Activated gamma-delta T cell treated with anti-CD3 and anti-CD28 coated beads, Interleukin-2, amount 50 U/mL, for 16 hours (primary cell): Measurements from ENCODE around the gene NFIL3.

ENCODE experiments used
- DNase-seq: peaks from one replicate; pipeline ENCODE4 v3.0.0-alpha.2; 2020; ENCODE audit warnings: low read depth

The NFIL3 gene

DNA sequence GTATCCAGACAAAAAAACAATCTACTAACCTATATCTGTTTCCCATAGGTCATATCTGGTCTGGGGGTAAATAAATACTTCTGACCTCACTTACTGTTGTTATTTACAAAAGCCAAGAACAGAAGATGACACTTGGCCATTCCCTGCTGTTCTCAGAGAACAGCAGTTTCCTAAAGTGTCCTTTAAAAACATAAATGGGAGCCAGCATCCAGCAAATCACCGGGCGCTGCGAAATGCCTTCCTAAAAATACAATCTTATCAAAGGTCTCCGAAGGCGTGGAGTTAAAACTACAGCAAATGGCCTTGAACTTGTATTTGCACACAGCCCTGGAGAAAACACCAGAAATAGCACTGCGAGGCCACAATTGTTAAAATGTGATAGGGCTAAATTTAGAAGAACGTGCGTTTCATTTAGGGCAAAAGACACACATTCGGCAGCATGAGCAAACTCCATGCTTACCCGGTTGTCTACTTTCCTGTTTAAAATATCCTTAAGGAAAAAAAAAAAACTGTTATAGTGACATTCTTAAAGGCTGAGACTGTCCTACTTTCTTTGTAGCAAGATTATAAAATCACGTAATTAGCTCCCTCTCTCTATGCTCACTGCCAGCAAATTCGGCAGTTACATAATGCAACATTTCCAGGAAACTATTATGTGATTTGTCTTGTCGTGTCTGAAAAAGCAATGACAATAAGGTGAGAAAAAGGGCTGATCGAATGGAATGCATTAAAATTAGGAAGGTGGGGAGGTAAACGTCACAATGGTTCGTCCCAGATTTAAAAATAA is 1.5 kb downstream of the NFIL3 start:
- DNase-seq, result no peak

DNA sequence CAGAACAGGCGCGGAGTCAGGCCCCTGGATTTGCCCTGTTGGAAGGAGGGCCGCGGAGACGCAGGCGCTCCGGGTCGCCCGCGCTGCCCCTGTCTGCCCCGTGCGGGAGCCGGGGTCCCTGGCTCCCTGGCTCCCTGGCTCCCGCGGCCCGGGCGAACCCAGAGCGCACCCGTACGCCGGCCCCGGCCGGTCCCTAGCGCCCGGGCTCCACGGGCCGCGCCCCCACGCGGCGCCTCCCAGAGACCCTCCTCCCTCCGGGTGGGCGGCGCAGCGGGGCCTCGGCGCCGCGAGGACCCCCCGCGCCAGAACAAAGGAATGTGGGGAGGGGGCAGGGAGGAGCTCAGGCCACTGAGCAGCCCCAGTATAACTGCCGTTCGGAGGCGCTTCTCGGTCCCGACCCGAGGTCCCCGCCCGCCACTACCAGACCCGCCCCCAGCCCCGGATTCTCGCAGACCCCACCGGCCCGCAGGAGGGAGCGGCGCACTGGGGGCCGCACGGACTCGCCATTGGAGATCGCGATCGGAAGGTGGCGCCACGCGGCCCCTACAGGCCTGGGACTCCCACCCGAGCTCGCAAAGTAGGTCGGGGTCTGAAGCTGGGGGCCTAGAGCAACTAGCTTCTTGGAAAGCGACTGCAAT is 2.4 kb downstream of the NFIL3 start:
- DNase-seq, result no peak

DNA sequence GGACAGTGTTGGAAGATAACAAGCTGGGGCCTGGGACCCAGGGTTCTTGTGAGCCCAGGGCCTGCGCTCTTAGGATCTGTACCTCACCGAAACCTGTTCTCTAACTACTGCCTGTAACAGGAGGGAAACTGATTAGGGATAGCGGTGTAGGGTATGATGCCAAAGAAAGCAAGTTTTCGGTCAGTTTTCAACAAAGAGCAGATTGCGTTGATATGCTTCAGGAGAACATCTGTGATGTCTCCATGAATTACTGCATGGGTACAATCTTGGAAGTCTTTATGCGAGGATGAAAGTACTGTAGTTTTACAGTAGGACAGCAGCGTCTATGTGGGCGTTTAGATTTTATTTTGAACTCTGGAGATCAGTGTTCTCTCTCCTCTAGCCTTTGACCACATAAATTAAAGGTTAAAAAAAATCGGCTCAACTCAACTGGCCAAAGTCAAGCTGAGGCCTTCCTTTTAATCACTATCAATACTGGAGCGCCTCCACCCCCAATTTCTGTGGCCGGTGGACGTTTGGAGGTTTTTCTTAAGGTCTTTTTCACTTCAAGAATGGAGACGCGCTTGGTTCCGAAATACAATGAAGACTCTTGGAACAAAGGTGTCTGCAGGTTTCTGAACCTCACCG is 3.0 kb downstream of the NFIL3 start:
- no peak for DNase-seq

DNA sequence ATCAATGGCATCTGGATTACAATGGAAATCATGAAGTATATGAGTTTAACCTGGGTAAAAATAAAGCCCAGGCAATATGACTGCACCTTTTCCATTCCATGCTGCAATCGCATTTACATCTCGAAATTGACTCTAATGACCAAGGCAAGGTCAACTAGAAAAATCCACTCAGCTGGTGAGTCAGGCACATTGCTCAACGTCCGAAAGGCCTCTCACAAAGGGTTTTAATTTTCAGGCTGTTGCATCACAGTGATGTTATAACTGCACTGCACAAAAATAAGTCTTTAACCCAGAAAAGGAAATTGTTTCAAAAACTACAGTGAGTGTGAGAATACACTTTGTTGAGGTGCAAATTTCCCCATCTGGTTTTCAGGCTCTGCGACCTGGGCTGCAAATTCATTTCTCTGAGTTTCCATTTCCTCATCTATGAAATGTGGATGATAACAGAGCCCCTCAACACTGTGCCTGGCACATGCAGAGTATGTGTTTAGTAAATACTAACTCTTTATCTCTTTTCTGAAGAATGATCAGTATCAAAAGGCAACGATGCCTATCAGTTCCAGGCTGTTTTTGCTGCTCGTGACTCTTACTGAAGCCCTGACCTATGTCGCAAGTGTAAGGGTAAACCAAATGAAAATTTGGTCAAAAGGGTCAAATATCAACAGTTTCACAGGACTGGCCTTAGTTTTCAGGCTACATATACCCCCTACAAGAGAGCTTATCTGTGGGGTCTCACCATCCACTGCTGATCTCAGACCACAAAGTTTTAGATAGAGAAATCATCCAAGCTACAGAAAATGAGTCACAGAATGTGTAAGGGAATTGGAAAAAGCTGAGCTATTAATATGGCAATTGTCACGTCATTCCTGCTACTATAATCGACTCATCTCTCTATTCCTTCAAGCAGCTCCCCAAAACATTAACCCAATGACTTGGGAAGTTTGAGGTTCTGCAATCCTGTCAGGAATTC is 4.1 kb downstream of the NFIL3 start:
- DNase-seq, result no peak

DNA sequence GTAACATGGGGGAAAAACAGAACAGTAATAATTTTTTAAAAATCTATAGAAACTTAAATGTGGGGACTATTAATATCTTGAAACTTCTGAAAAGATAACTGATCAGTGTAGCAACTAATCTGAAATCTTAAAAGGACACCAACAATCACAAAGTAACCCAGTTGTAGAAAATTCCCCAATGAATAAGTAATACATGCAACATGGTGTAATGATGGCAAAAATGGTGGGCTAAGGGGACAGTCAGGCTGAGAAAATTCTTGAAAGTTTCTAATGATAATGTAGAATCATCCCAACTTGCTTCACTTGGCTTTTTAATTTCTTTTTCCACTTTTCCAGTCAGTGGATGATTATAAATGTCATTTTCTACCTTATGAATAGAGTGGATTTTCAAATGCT is 5.4 kb downstream of the NFIL3 start:
- no peak for DNase-seq

DNA sequence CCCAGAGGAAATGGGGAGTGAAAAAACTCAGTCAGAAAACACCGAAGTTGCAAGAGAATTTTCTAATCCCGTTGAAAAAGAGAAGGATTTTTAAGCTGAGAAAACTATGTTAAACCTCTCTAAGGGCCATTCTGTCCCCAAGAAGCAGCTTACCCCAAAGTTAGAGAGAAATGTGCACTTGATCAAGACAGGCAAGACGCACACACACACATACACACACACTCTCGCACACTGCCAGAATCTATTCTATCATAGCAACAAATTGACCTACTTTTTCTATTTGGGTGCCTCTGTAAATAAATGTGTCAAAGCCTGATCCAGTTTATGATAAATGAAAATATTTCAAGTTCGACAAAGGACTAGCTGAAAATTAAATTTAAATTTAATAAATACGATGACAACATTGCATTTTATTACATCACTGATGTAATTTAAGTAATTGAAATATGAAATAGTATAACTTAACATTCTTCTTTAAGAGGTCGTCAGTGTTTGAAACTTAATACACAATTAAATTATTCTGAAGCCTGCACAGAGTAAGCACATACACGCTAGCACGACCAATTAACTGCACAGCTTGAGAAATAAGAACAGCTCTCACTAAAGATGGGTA is 5.9 kb downstream of the NFIL3 start:
- no peak for DNase-seq

DNA sequence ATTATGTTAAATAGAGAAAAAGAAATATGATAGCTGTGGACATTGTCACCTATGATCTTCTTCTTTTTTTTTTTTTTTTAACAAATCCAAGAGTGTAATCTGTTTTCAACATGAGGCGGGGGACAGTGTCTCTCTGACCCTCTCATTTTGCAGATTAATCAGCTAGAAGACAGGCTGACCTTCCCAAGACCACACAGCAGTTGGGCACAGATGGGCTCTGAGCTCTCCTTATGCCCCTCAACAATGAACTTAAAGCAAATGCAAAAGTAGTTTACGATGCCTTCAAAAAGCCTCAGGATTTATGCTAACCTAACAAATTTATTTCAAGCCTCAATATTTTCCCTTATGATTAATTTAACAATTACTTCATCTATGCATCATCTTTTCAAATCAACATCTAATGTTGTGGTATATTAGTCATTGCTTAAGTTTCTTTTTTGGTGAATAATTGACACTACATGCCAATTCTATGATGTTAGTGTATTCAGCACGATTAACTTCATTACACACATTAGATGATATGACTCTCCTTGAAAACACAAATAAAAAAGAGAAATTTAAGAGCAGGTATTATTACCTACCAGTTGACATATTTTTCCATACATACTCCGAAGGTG is 7.4 kb downstream of the NFIL3 start:
- no peak for DNase-seq

DNA sequence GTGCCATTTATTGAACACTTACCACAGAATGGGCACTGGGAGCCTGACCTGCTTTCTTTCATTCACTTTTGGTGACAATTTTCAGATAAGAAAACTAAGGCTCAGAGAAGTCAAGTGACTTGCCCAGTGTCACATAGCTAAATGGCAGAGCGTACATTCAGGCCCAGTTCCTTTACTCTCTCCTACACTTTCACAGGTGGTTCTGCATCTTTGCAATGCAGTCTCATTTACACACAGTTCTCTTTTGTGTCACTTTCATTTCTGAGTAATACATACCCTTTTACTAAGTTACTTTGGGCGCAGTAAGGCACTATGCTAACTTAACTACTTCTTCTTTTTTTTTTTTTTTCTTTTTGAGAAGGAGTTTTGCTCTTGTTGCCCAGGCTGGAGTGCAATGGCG is 8.3 kb downstream of the NFIL3 start:
- no peak for DNase-seq

DNA sequence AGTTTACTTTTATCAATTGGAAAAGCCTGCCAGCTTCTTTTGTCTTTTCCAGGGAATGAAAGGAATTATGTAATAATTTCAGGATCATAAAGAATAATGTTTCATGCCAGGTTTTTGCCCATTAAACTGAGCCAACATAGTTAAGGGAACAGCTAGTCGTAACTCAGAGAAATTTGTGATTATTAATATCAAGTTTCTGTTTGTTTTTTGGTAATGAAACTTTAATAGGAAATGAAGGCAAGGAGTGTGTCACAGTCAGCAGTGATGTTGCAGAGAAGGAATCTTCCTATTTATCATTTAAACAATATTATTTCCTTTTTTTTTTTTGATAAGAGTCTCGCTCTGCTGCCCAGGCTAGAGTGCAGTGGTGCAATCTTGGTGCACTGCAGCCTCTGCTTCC is 10.7 kb downstream of the NFIL3 start:
- DNase-seq, result no peak

DNA sequence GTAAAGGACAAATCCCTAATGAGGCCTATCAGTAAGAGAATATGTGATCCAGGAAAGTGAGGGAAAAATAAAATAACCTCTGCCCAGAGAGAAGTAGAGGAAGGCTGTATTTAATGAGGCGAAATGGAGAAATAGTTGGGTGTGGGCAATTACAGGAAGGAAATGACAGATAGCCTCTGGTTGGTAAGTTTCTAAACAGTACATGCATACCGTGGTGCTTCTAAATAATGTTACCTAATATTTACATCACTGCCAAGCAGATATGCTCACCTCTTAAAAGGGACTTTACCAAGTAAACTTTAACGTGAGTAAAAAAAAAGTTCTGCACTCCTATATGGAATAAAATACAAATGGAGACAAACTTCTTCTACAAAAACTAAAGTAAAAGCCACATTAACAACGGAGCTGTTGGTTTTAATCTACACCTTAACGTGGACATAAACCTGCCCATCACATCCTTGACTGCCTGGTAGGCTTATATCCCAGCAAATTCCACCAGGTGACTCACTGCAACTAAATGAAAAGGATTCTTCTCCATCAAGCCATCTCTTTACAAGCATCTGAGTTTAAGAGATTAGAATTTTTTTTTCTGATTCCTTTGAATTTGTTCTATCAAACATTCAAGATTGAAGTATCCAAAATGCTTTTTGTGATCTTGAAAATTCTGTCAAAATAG is 12.4 kb downstream of the NFIL3 start:
- no peak for DNase-seq

DNA sequence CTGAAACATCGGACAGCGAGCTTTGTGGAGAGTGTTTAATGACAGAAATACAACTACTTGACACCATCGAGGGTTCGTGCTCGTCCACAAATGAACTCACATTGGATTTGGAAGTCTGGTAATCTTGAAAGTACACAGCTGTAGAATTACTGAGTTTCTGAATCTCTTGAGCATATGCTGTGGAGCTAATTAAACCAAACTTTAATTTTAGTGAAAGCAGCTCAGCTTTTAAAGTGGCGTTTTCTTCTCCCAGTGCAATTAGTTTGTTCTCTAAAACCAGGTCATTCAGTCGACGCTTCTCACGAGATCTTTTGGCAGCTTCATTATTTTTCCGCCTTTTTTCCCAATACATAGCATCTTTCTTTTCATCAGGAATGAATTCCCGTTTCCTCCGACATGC is 13.5 kb downstream of the NFIL3 start:
- DNase-seq, result no peak

DNA sequence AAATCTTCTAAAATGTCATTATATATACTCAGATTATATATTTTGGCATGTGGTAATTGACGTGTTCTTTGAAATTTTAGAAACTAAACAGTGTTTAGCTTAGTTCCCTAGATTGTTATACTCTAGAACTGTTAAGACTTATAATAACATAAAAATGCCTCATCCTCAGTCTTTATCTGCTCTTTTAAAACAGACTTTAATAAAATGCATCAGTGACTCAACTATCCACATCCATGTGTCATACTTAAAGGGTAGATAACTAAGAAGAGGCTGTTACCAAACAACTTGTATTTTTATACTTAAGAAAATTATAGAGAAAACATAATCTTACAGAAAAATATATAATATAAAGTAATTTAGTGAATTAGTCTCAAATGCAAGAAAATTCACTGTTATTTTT is 15.2 kb downstream of the NFIL3 start:
- no peak for DNase-seq

DNA sequence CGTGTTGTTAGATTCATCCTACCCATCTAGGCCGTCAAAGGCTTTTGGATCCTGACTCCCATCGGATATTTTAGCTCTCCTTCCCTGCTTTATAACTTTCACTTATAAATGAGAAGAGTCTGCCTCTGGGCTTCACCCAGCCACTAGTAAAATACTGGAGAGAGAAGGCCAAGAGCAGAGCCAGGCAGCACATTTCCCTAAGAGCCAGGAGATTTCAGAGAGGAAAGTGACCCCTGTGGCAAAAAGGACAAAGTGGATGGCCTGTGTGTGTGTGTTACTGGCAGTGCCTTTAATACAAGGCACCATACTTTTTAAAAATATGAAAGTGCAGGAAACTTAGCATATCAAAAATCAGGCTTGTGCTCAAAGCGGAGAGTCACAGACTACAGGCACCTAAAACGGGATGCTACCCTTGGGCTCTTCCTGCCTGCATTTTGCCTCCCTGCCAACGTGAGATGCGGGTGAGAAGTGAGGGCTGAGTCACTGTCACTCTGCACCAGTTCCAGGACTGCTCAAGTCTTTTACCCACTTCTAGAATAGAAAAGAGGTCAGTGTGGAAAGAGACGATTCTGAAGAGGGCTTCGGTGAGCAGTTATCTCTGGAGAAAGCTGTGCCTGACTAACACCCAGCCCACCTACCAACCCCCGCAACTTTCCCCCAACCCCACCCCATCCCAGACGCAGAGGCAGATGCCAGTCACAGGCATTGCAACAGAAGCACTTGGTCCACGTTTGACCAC is 15.9 kb downstream of the NFIL3 start:
- no peak for DNase-seq

DNA sequence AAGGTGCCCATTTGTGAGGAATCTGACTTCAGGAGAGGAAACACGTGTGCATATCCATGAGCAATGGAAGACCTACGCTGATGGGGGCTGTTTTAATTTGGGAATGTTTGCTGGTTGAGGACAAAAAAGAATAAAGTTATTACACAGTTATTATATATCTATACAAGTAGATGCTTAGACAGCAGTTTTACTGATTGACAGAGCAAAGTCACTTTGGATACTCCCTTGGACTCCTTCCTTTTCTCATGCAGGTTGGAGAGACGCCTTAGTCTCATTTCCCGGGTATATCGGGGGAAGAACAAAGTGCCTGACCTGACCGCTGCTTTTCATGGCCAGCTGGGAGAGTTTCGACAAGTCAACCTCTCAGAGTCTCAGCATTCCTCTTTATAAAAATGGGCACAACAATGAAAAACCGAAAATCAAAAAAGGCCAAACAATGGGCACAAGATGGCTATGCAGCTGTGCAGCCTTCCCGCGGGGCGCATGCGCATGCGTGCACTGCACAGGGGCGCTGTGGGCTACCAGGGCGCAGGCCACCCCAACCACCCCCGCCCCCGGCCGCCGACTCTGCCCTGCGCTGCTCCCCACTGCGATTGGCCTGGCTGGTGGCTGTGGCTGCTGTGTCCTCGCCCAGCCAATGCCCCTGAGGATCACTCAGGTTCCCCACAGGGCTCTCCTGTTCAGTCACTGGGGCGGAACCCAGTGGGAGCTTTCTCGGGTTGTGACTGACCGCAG is 18.1 kb downstream of the NFIL3 start:
- no peak for DNase-seq

DNA sequence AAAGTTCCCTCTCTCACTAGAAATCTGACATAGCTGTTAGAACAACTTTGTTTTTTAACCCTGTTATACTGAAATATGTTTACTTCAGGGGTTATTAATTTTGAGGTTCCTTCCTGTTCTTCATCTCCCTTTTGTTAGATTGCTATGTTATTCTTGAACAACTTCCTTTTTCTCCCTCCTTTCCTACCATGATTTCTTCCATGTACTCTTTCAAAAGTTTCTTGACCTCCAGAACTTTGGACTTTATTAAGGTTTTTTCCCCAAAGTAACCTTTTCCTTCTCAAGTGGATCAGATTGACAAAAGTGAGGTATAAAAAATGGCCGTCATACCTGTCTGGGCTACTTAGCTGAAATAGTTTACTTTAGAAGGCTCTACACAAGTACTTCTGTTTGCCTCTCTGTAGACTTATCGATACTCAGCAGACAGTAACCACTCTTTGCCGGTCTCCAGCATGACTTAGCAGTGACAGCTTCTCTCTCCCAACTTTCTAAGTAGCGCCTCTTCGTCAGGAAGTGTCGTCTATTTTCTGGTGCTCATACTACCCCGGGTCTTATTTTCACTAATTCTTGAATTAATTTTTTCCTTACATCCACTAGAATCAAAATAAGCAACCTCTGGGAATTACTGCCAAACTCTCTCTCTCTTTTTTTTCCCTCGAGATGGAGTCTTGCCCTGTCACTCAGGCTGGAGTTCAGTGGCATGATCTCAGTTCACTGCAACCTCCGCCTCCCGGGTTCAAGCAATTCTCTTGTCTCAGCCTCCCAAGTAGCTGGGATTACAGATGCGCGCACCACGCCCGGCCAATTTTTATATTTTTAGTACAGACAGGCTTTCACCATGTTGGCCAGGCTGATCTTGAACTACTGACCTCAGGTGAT is 19.7 kb downstream of the NFIL3 start:
- no peak for DNase-seq

DNA sequence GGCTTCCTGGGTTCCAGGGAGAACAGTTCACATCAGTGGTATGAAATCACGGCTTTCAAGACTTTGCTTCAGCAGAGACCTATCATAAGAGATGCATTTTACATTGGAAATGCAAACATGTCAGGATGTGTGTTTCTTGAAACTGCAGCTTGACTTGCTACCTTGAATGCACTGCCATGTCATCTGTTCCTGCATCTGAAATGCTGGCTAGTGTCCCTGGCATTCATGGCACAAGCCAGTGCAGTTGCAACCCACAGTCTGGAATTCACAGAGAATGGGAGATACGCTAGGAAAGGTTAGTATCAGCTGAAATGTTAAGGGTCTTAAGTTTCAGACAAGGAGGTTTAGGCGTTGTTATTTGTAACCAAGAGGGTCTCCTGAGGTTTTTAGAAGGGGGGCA is 24.7 kb downstream of the NFIL3 start:
- no peak for DNase-seq

DNA sequence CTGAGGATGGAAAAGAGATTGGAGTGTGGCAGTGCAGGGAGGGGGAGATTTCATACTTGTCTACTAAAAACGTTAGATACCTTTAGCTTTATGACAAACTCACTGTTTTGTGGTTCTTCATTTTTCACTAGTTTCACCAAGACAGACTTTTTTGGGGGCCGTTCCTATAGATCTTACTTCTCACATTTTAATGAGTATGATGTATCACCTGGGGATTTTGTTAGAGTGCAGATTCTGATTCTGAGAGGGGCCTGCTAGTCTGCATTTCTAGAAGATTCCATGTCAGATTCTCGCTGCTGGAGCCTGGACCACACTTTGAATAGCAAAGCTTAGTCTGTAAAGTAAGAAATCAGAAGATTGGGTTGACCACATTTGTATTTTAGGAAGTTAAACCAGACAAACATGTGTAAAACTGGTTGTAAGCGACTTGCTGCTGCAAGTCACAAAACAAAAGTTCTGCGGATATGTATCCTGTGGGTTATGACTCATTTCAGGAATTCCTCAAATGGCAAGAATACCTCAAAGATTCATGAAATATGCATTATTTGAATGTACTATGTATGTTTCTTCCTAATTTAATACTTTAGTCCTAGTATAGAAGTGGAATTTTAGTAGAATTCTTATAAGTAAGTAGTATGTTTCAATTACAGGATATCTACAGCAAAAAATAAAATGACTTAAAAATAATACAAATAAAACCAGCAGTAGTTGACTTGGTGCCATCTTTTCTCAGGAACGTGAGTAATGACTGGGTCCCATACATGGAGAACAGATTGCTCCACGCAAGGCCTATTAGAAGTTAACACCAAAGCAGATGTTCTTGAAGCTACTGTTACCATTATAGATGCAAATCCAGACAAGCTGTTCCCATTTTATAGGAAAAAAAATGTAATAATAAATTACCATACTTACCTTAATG is 27.8 kb downstream of the NFIL3 start:
- no peak for DNase-seq
